BLaER1 treated with 17β-estradiol and CSF1 and Interleukin-3, amounts not matched to agents 10 nM and 100 nM (cell line): ENCODE measurements around the gene COG8.

Experiments used
- H3K27ac ChIP-seq, 11 experiments: shearing (Covaris generic); formaldehyde crosslinking; 2 replicates each; pipeline ENCODE4 v1.8.1; 2022
- H3K27me3 ChIP-seq, 11 experiments: shearing (Covaris generic); formaldehyde crosslinking; 2 replicates each; pipeline ENCODE4 v1.8.1; 2022
- H3K36me3 ChIP-seq, 11 experiments: shearing (Covaris generic); formaldehyde crosslinking; 2 replicates each; pipeline ENCODE4 v1.8.1; 2022
- H3K4me1 ChIP-seq, 10 experiments: shearing (Covaris generic); formaldehyde crosslinking; 2 replicates each; pipeline ENCODE4 v1.8.1; 2022
- H3K4me2 ChIP-seq, 11 experiments: shearing (Covaris generic); formaldehyde crosslinking; 2 replicates each; pipeline ENCODE4 v1.8.1; 2022
- H3K4me3 ChIP-seq, 10 experiments: shearing (Covaris generic); formaldehyde crosslinking; 2 replicates each; pipeline ENCODE4 v1.8.1; 2022
- H3K9ac ChIP-seq, 11 experiments: shearing (Covaris generic); formaldehyde crosslinking; 2 replicates each; pipeline ENCODE4 v1.8.1; 2022
- H3K9me3 ChIP-seq, 11 experiments: shearing (Covaris generic); formaldehyde crosslinking; replicated peaks in 1 of 11; 2 replicates each; pipeline ENCODE4 v1.8.1; 2022
- H4K20me1 ChIP-seq, 11 experiments: shearing (Covaris generic); formaldehyde crosslinking; 2 replicates each; pipeline ENCODE4 v1.8.1; 2022
- Cebpa-rat ChIP-seq, 11 experiments: shearing (Covaris generic); IDR thresholded peaks; 2 replicates each; pipeline ENCODE4 v1.8.1; 2022

Gene COG8

DNA sequence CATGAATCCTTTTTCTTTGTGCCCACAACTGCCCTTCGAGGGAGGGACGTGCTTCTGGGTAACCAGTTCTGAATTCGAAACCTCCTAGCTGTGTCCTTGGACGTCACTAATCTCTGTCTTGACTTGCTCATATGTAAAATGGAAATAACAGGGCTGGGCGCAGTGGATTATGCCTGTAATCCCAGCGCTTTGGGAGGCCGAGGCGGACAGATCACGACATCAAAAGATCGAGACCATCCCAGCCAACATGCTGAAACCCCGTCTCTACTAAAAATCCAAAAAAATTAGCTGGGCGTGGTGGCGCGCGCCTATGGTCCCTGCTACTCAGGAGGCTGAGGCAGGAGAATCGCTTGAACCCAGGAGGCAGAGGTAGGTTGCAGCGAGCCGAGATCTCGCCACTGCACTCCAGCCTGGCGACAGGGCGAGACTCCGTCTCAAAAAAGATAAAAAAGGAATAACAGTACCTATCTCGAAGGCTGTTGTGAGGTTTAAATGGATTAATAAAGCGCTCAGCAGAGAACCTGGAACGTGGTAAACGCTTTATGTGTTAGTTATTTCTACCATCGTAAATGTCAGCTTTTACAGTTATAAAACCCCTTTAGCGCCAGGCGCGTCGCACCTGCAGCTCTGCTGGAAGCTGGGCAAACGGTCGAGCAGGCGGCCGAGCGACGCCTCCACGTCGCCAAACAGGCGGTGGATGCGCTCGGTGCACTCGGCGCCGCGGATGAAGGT lies 641 bp downstream of the COG8 start:
- peak overlapping the region; percentile 89 to 98 (median 94) for H3K4me2 ChIP-seq
- H3K4me1 ChIP-seq = peaks cover 36 to 54% (median 41%) of the 10 kb centered on the region in 10 experiments
- H3K4me3 ChIP-seq = peak overlapping the region; percentile 78 to 99 (median 87)
- no peaks in the 10 kb centered on the region for H3K9me3 ChIP-seq
- H3K9ac ChIP-seq = peak overlapping the region; percentile 85 to 96 (median 92)
- peaks cover 58 to 71% (median 63%) of the 10 kb centered on the region in 11 experiments for H3K36me3 ChIP-seq
- H4K20me1 ChIP-seq = peaks cover 0 to 24% (median 8%) of the 10 kb centered on the region in 11 experiments; a peak in 9 of 22 replicates
- TF ChIP-seq Cebpa-rat (IDR thresholded peaks at IDR 0.05) = no peak
- H3K27ac ChIP-seq = peak overlapping the region; percentile 64 to 95 (median 91)
- H3K27me3 ChIP-seq = no peaks in the 10 kb centered on the region

DNA sequence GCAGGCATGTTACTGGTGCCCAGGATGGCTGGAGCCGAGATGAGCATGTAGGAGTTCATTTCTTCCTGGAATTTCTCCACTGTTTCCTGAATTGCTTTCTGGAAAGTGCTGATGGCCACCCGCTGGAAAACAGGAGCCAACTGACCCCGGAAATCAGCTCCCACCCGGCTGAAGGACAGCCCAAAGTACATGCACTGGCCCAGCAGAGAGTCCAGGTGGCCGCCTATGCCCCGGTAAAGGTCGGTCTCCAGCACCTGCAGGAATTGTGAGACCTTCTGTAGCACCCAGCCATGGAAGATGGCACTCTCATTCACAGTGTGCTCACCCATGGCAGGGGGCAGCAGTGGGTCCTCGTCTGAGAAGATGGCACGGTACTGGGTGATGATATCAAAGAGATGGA lies 4.7 kb downstream of the COG8 start:
- Histone ChIP-seq H3K4me1 (peaks cover 28 to 41% (median 35%) of the 10 kb centered on the region in 10 experiments), H3K9ac (no peak overlapping the region), H3K4me2 (no peak overlapping the region), H3K4me3 (no peak overlapping the region), H4K20me1 (peaks cover 0 to 6% (median 4%) of the 10 kb centered on the region in 11 experiments; a peak in 16 of 22 replicates), H3K36me3 (peaks cover 51 to 58% (median 52%) of the 10 kb centered on the region in 11 experiments), H3K9me3 (no peaks in the 10 kb centered on the region), H3K27me3 (no peaks in the 10 kb centered on the region), H3K27ac (no peak overlapping the region)
- TF ChIP-seq Cebpa-rat (IDR thresholded peaks at IDR 0.05) = no peak

GRCh38 chr16:69330286-69331109 lies 8.9 kb downstream of the COG8 start, which contains the start of gene PDF:
TSS of gene PDF (minus strand) at chr16:69330588. CDS start at chr16:69330570, 18 bp downstream.
- H3K9me3 ChIP-seq = no peaks in the 10 kb centered on the region
- H3K4me2 ChIP-seq = peak within 1 kb of the TSS; percentile 92 to 100 (median 99)
- H3K36me3 ChIP-seq = peaks cover 59 to 80% (median 76%) of the 10 kb centered on the region in 11 experiments
- H3K4me1 ChIP-seq = peaks cover 51 to 64% (median 60%) of the 10 kb centered on the region in 10 experiments
- no peak for TF ChIP-seq Cebpa-rat (IDR thresholded peaks at IDR 0.05)
- peak within 1 kb of the TSS; percentile 81 to 97 (median 95) for H3K4me3 ChIP-seq
- H4K20me1 ChIP-seq = peaks cover 35 to 48% (median 46%) of the 10 kb centered on the region in 11 experiments; a peak in 21 of 22 replicates
- peak within 1 kb of the TSS; percentile 85 to 97 (median 90) for H3K9ac ChIP-seq
- peak within 1 kb of the TSS; percentile 75 to 95 (median 92) for H3K27ac ChIP-seq
- no peaks in the 10 kb centered on the region for H3K27me3 ChIP-seq

DNA sequence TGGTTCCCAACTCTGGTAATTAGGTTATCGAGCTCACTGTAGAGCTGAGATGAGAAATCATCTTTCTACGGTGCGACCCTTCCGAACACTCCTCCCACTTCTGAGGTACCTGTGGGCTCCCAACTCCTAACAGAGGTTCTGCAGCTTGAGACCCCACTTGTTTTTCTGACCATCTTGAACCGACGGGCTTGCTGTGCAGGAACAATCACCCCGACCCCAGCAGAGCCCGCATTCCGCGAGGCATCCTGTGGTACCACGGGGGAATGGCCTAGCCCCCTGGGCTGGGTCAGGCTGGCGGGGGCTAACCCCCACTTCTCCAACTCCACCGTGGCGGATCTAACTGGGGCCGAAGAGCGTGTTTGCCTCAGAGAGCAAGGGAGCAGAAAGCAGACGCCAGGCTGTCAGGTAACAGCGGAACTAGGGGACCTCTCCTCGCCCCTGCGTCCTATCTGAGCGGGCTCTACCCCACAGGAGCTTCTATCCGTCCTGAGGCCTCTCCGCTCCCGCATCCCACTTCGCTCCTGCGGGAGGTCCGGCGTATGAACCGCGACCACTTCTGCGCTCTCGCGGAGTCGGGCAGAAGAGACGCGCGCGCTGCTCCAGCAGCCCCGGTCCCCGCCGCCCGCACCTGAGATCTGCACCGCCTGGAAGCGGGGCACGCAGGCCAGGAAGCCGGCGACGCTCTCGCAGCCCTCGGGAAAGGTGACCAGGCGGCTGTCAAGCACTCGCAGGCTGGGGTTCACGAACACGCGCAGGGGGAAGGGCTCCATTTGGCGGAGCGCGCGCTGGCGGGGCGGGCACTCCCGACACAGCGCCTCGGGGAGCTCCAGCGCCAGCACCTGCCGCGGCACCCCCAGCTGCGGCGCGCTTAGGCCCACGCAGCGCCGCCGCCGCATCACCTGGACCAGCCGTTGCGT lies 9.7 kb downstream of the COG8 start:
- TF ChIP-seq Cebpa-rat (IDR thresholded peaks at IDR 0.05) = no peak
- H3K4me3 ChIP-seq = peak overlapping the region; percentile 81 to 97 (median 95)
- no peaks in the 10 kb centered on the region for H3K9me3 ChIP-seq
- H3K36me3 ChIP-seq = peaks cover 59 to 80% (median 76%) of the 10 kb centered on the region in 11 experiments
- H3K27me3 ChIP-seq = no peaks in the 10 kb centered on the region
- peak overlapping the region; percentile 85 to 97 (median 90) for H3K9ac ChIP-seq
- H4K20me1 ChIP-seq = peaks cover 43 to 57% (median 55%) of the 10 kb centered on the region in 11 experiments
- peak overlapping the region; percentile 75 to 95 (median 92); a peak in 21 of 22 replicates for H3K27ac ChIP-seq
- H3K4me2 ChIP-seq = peak overlapping the region; percentile 92 to 100 (median 99)
- peaks cover 60 to 73% (median 67%) of the 10 kb centered on the region in 10 experiments for H3K4me1 ChIP-seq

DNA sequence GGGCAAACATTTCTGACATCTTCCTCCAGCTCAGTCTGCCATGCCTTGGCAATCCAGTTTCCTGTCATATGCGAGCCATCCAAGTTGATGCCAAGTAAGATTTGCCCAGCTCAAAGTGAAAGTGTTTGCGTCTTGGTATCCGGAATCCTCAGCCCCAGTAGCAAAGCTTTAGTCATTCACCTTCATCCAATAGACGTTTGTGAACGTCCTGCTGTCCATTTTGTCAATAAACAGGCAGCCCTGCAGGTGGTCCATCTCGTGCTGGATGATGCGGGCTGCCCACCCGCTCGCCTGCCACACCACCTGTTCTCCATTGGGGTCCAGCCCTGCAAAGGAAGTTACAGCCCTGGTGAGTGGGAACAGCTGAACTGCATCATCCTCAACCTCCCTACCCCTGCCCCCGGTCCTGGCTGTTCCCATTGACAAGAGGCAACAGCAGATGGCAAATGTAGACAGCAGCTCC lies 10.5 kb downstream of the COG8 start:
- H3K9ac ChIP-seq = peak overlapping the region; percentile 85 to 97 (median 90)
- peaks cover 50 to 64% (median 62%) of the 10 kb centered on the region in 11 experiments for H4K20me1 ChIP-seq
- H3K4me1 ChIP-seq = peaks cover 68 to 79% (median 72%) of the 10 kb centered on the region in 10 experiments
- H3K27me3 ChIP-seq = no peaks in the 10 kb centered on the region
- peaks cover 56 to 80% (median 76%) of the 10 kb centered on the region in 11 experiments for H3K36me3 ChIP-seq
- H3K9me3 ChIP-seq = no peaks in the 10 kb centered on the region
- peak overlapping the region in 6 of 11 experiments; percentile 89 to 95 (median 92); a peak in 11 of 22 replicates for H3K27ac ChIP-seq
- peak overlapping the region; percentile 81 to 97 (median 95) for H3K4me3 ChIP-seq
- TF ChIP-seq Cebpa-rat (IDR thresholded peaks at IDR 0.05) = no peak
- H3K4me2 ChIP-seq = peak overlapping the region; percentile 92 to 100 (median 99)

- no peaks in the 10 kb centered on the region for H3K27me3 ChIP-seq
- peak overlapping the region; percentile 17 to 97 (median 90); a peak in 21 of 22 replicates for H3K9ac ChIP-seq
- peak overlapping the region; percentile 92 to 100 (median 99) for H3K4me2 ChIP-seq
- H3K4me1 ChIP-seq = peaks cover 77 to 83% (median 79%) of the 10 kb centered on the region in 10 experiments
- H3K27ac ChIP-seq = peak overlapping the region in 7 of 11 experiments; percentile 4 to 94 (median 36); a peak in 12 of 22 replicates
- H3K36me3 ChIP-seq = peaks cover 56 to 80% (median 76%) of the 10 kb centered on the region in 11 experiments
- H4K20me1 ChIP-seq = peaks cover 62 to 76% (median 73%) of the 10 kb centered on the region in 11 experiments
- peak overlapping the region in 8 of 10 experiments; percentile 82 to 97 (median 95); a peak in 15 of 20 replicates for H3K4me3 ChIP-seq
- no peak for TF ChIP-seq Cebpa-rat (IDR thresholded peaks at IDR 0.05)
- H3K9me3 ChIP-seq = no peaks in the 10 kb centered on the region
Measured at GRCh38 chr16:69327585-69328310, 11.6 kb downstream of the COG8 start.

GRCh38 chr16:69326172-69326873 lies 13.0 kb downstream of the COG8 start:
- Histone ChIP-seq H3K27me3 (no peaks in the 10 kb centered on the region), H3K9me3 (no peaks in the 10 kb centered on the region), H4K20me1 (peaks cover 76 to 90% (median 88%) of the 10 kb centered on the region in 11 experiments), H3K4me2 (peak overlapping the region; percentile 92 to 100 (median 99)), H3K36me3 (peaks cover 57 to 81% (median 77%) of the 10 kb centered on the region in 11 experiments), H3K4me1 (peaks cover 84 to 90% (median 88%) of the 10 kb centered on the region in 10 experiments), H3K9ac (peak overlapping the region in 9 of 11 experiments; percentile 23 to 94 (median 62); a peak in 14 of 22 replicates), H3K27ac (peak overlapping the region in 3 of 11 experiments; percentile 4 to 56 (median 16); a peak in 3 of 22 replicates), H3K4me3 (peak overlapping the region in 8 of 10 experiments; percentile 2 to 97 (median 88); a peak in 8 of 20 replicates)
- TF ChIP-seq Cebpa-rat (IDR thresholded peaks at IDR 0.05) = no peak
